GM12878 (cell line): ENCODE data around the gene FAM227A. TPM values are rescaled to one million over a fixed set of nuclear protein-coding genes. Genes with fewer than 3 reads are reported as not detected.
A peak's percentile ranks its signal among the peaks of the same experiment; 100 is the strongest.

ENCODE experiments used
- ATAC-seq: fragments of 200-7000 bp; cut with Tn5 transposase; 3 replicates; pipeline ENCODE4 v1.9.1; 2020; ENCODE audit warnings: mild to moderate bottlenecking, moderate library complexity
- BruUV-seq: library from RNA; stranded (reverse); fragments of 400-500 nt; replicated peaks from 2 replicates; lab custom pipeline; 2021; lab: Mats Ljungman, UMichigan
- CTCF ChIA-PET: fragments of 300-600 bp; sonication (Branson Sonifier 250); formaldehyde crosslinking; extraction: SDS; loops from one replicate; lab custom pipeline; 2021; ENCODE audit warnings: inconsistent platforms; lab: Yijun Ruan, JAX
- POLR2A ChIA-PET: fragments of 350-600 bp; formaldehyde crosslinking; extraction: SDS; loops from one replicate; lab custom pipeline; 2021; ENCODE audit warnings: inconsistent platforms; lab: Charles Lee
- RAD21 ChIA-PET: fragments of 300-600 bp; sonication (Branson Sonifier 250); formaldehyde crosslinking; loops from one replicate; lab custom pipeline; 2023; ENCODE audit warnings: antibody characterized with exemption; ENCODE audit not compliant: unreplicated experiment; lab: Charles Lee
- SMC1A ChIA-PET: fragments of 300-600 bp; sonication (Branson Sonifier 250); formaldehyde crosslinking; loops from one replicate; lab custom pipeline; 2023; ENCODE audit not compliant: unreplicated experiment, uncharacterized antibody; lab: Charles Lee
- DNase-seq: peaks from one replicate; pipeline ENCODE4 v3.0.0-alpha.2; 2011; ENCODE audit warnings: low read depth, low spot score
- FAIRE-seq: peaks from 3 replicates; lab custom pipeline; 2011; peaks lifted over from hg19 to GRCh38; lab: Jason Lieb, UNC
- H2AFZ ChIP-seq: 2 replicates; pipeline ENCODE4 v1.6.0; 2011; ENCODE audit warnings: low read depth, low read length, control low read depth; ENCODE audit not compliant: control insufficient read depth
- H3K27ac ChIP-seq: 2 replicates; pipeline ENCODE4 v1.5.1; 2011; ENCODE audit warnings: control low read depth; ENCODE audit not compliant: control insufficient read depth, insufficient read depth
- H3K27me3 ChIP-seq, 2 experiments: replicated peaks in 1 of 2; 2 replicates each; pipeline versions ENCODE4 v1.6.0 to v1.6.1; 2011; ENCODE audit warnings: low read length in 1 of 2; ENCODE audit not compliant: control insufficient read depth in 2 of 2, insufficient read depth in 2 of 2
- H3K36me3 ChIP-seq, 2 experiments: 2 replicates each; pipeline ENCODE4 v1.5.1; 2011; ENCODE audit warnings: low read length in 1 of 2; ENCODE audit not compliant: control insufficient read depth in 2 of 2, insufficient read depth in 2 of 2
- H3K4me1 ChIP-seq: 2 replicates; pipeline ENCODE4 v1.6.1; 2011; ENCODE audit warnings: mild to moderate bottlenecking, low read length, moderate library complexity, mixed read lengths; ENCODE audit not compliant: control insufficient read depth, insufficient read depth
- H3K4me2 ChIP-seq: 2 replicates; pipeline ENCODE4 v1.6.0; 2011; ENCODE audit warnings: control low read depth; ENCODE audit not compliant: control insufficient read depth, insufficient read depth
- H3K4me3 ChIP-seq: fragments of 200-600 bp; sonication (generic); 2 replicates; pipeline ENCODE4 v1.5.1; 2016
- H3K79me2 ChIP-seq: 2 replicates; pipeline ENCODE4 v1.6.0; 2011; ENCODE audit warnings: low read length; ENCODE audit not compliant: control insufficient read depth, insufficient read depth
- H3K9ac ChIP-seq: 2 replicates; pipeline ENCODE4 v1.8.0; 2011; ENCODE audit warnings: low read length, control low read depth, mixed read lengths; ENCODE audit not compliant: control insufficient read depth, insufficient read depth
- H3K9me3 ChIP-seq: replicated peaks from 3 replicates; pipeline ENCODE4 v1.5.1; 2011; ENCODE audit warnings: mild to moderate bottlenecking, low read length; ENCODE audit not compliant: control insufficient read depth, insufficient read depth
- H4K20me1 ChIP-seq: 2 replicates; pipeline ENCODE4 v1.6.0; 2011; ENCODE audit not compliant: control insufficient read depth, insufficient read depth
- DPF2 ChIP-seq: fragments of 450-650 bp; IDR thresholded peaks from 2 replicates; pipeline ENCODE4 v1.6.1; 2017; ENCODE audit warnings: mild to moderate bottlenecking
- EED ChIP-seq: sonication (generic); IDR thresholded peaks from 2 replicates; pipeline ENCODE4 v1.6.1; 2016; ENCODE audit warnings: antibody characterized with exemption, low read depth
- MLLT1 ChIP-seq: fragments of 450-650 bp; IDR thresholded peaks from 2 replicates; pipeline ENCODE4 v1.6.1; 2016; ENCODE audit warnings: mild to moderate bottlenecking
- NFYA ChIP-seq: IDR thresholded peaks from 2 replicates; pipeline ENCODE4 v1.6.1; 2011; ENCODE audit warnings: low read depth, mild to moderate bottlenecking, low read length, improper control_type of control experiment, borderline replicate concordance
- POLR2AphosphoS2 ChIP-seq: IDR thresholded peaks from 2 replicates; pipeline ENCODE4 v1.6.1; 2011; ENCODE audit warnings: low read depth, mild to moderate bottlenecking, low read length, improper control_type of control experiment, moderate library complexity
- SMARCA5 ChIP-seq: fragments of 450-650 bp; IDR thresholded peaks from 2 replicates; pipeline ENCODE4 v1.6.1; 2017; ENCODE audit warnings: mild to moderate bottlenecking
- SP1 ChIP-seq: IDR thresholded peaks from one replicate; pipeline ENCODE4 v1.6.1; 2011; ENCODE audit warnings: low read depth, low read length
- SREBF1 ChIP-seq: IDR thresholded peaks from 2 replicates; pipeline ENCODE4 v1.6.1; 2012; ENCODE audit warnings: mild to moderate bottlenecking, low read length
- ZBTB40 ChIP-seq: fragments of 450-650 bp; IDR thresholded peaks from 2 replicates; pipeline ENCODE4 v1.6.1; 2016; ENCODE audit warnings: mild to moderate bottlenecking, moderate library complexity, borderline replicate concordance
- WGBS: methylation state at CpG from one replicate; pipeline ENCODE4 v1.1.6; 2016; ENCODE audit warnings: low lambda C conversion rate; ENCODE audit not compliant: insufficient replicate concordance, insufficient coverage; ENCODE audit errors: missing lambda C conversion rate; 5-methylcytosine and 5-hydroxymethylcytosine counted together
- in situ Hi-C: fragments of 300-500 bp; cut with MboI; formaldehyde crosslinking; loops from 9 replicates; pipeline ENCODE4 v1.14.3; 2018; ENCODE audit warnings: mixed read lengths
- intact Hi-C: fragments of 100-400 bp; cut with micrococcal nuclease; formaldehyde crosslinking; loops from one replicate; pipeline ENCODE4 v1.14.2; 2022; ENCODE audit not compliant: unreplicated experiment
- polyA plus RNA-seq, 11 experiments: library from polyadenylated mRNA; depleted of rRNA in 4 of 11; unstranded in 6 of 11; stranded (reverse) in 5 of 11; fragments of >200 nt; fragmentation: Nextera tagmentation in 4 of 11; fragmentation: Illumina TruSeq in 1 of 11; extraction: Ambion mirVana in 4 of 11; extraction: Trizol in 1 of 11; gene quantifications; 1 replicate in 1 of 11; 2 replicates in 10 of 11; pipeline versions ENCODE4 v1.2.1 to v1.2.3, GENCODE V29; 2011 to 2016; ENCODE audit warnings: inconsistent platforms in 2 of 11, missing spikeins in 2 of 11, low read depth in 1 of 11
- total RNA-seq, 4 experiments: library from RNA; depleted of rRNA in 3 of 4; stranded (reverse); fragments of >200 nt in 3 of 4; fragmentation: Illumina TruSeq in 1 of 4; extraction: Trizol in 1 of 4; gene quantifications; 2 replicates each; pipeline versions ENCODE4 v1.2.1 to v1.2.3, GENCODE V29; 2013 to 2021

FAM227A gene
- total and polyA plus RNA-seq, 10 of the 15 experiments (the other 5 are each of a cell fraction or from before 2014, with no cell fraction given) = 0.02 to 0.59 (median 0.25) TPM

- H3K27ac ChIP-seq = no peak overlapping the region
- POLR2A ChIA-PET = interaction anchor here (0.9 kb wide), 1 partner anchor 10 kb away, joined by 3 read pairs; no protein-coding TSS in a partner anchor
- in situ Hi-C loops = no loop called here
- no peak overlapping the region for H3K4me3 ChIP-seq
- CTCF ChIA-PET = interaction anchor here (0.7 to 1.0 kb wide), 3 partner anchors 8 to 479 kb away, joined by 3 to 4 read pairs (median 3); no protein-coding TSS in a partner anchor
- SMC1A ChIA-PET = interaction anchor here (1.1 to 1.2 kb wide), 3 partner anchors 8 to 10 kb away, joined by 3 to 5 read pairs (median 4); no protein-coding TSS in a partner anchor
- H3K4me1 ChIP-seq = no peaks in the 10 kb centered on the region
- no peaks in the 10 kb centered on the region for H4K20me1 ChIP-seq
- no peaks in the 10 kb centered on the region for H3K9me3 ChIP-seq
- ATAC-seq = no peak
- no TSS peak for BruUV-seq
- no peak for TF ChIP-seq SP1
- no peak for TF ChIP-seq DPF2
- no peak for TF ChIP-seq NFYA
- no peak for TF ChIP-seq MLLT1
- TF ChIP-seq POLR2AphosphoS2 = no peak
- TF ChIP-seq SMARCA5 = no peak
- no peak for TF ChIP-seq SREBF1
- TF ChIP-seq EED = no peak
- TF ChIP-seq ZBTB40 = no peak
- WGBS = 97% methylated on average over 4 of the region's 4 CpGs
- H3K27me3 ChIP-seq = no peaks in the 10 kb centered on the region
- intact Hi-C loops = no loop called here
- RAD21 ChIA-PET = interaction anchor here (1.3 kb wide), 1 partner anchor 34 kb away, joined by 3 read pairs; no protein-coding TSS in a partner anchor
- no peak overlapping the region for H3K9ac ChIP-seq
- DNase-seq = no peak
- H3K4me2 ChIP-seq = no peak overlapping the region
- no peaks in the 10 kb centered on the region for H3K79me2 ChIP-seq
- peak overlapping the region; percentile 60; the same call in 1 of the 2 replicates for H2AFZ ChIP-seq
- H3K36me3 ChIP-seq = no peaks in the 10 kb centered on the region
- no peak for FAIRE-seq
Measured at GRCh38 chr22:38531251-38531938, 124.8 kb downstream of the FAM227A start.

Other genes starting within 250 kb of the FAM227A start
Only the 7 nearest of the 12 such genes appear.
- 1.0 and 10.8 TPM in 2 replicates for gene DMC1, start 86.2 kb downstream of the FAM227A start, total RNA-seq (2014; rRNA removed)
- 6.0 and 6.7 TPM in 2 replicates for gene DMC1, start 86.2 kb downstream of the FAM227A start, total RNA-seq (2014; rRNA removed; fragmentation: Illumina TruSeq; extraction: Trizol)
- gene DMC1, start 86.2 kb downstream of the FAM227A start, total RNA-seq (2021) = 2.2 and 2.7 TPM in 2 replicates
- 5.9 and 10.5 TPM in 2 replicates for gene DMC1, start 86.2 kb downstream of the FAM227A start, polyA plus RNA-seq (2011; rRNA removed)
- 2.4 and 5.5 TPM in 2 replicates for gene DMC1, start 86.2 kb downstream of the FAM227A start, polyA plus RNA-seq (2014; fragmentation: Illumina TruSeq; extraction: Trizol)
- gene DMC1, start 86.2 kb downstream of the FAM227A start, polyA plus RNA-seq (2014; fragmentation: Nextera tagmentation; extraction: Ambion mirVana) = 1 to 10 TPM; 1.5 to 3.5 TPM
- gene DMC1, start 86.2 kb downstream of the FAM227A start, polyA plus RNA-seq (2014; rRNA removed) = 19.0 and 21.0 TPM in 2 replicates
- 1 to 10 TPM; 3.8 to 5.3 TPM for gene DMC1, start 86.2 kb downstream of the FAM227A start, polyA plus RNA-seq (2016; fragmentation: Nextera tagmentation; extraction: Ambion mirVana)
- gene CBY1, start 246 bp upstream of the FAM227A start, total RNA-seq (2014; rRNA removed) = 7.0 and 7.3 TPM in 2 replicates
- 7.0 and 7.4 TPM in 2 replicates for gene CBY1, start 246 bp upstream of the FAM227A start, total RNA-seq (2014; rRNA removed; fragmentation: Illumina TruSeq; extraction: Trizol)
- 7.7 and 8.9 TPM in 2 replicates for gene CBY1, start 246 bp upstream of the FAM227A start, total RNA-seq (2021)
- gene CBY1, start 246 bp upstream of the FAM227A start, polyA plus RNA-seq (2011; rRNA removed) = 10.5 and 12.7 TPM in 2 replicates
- gene CBY1, start 246 bp upstream of the FAM227A start, polyA plus RNA-seq (2014; fragmentation: Illumina TruSeq; extraction: Trizol) = 13.0 TPM in 2 replicates
- gene CBY1, start 246 bp upstream of the FAM227A start, polyA plus RNA-seq (2014; fragmentation: Nextera tagmentation; extraction: Ambion mirVana) = 10 to 100 TPM; 12.4 to 14.5 TPM
- 9.5 and 11.4 TPM in 2 replicates for gene CBY1, start 246 bp upstream of the FAM227A start, polyA plus RNA-seq (2014; rRNA removed)
- 10 to 100 TPM; 16.8 to 18.6 TPM for gene CBY1, start 246 bp upstream of the FAM227A start, polyA plus RNA-seq (2016; fragmentation: Nextera tagmentation; extraction: Ambion mirVana)
- 97.3 and 107 TPM in 2 replicates for gene TOMM22, start 25.6 kb upstream of the FAM227A start, total RNA-seq (2014; rRNA removed)
- gene TOMM22, start 25.6 kb upstream of the FAM227A start, total RNA-seq (2014; rRNA removed; fragmentation: Illumina TruSeq; extraction: Trizol) = 87.8 and 92.6 TPM in 2 replicates
- 133 and 134 TPM in 2 replicates for gene TOMM22, start 25.6 kb upstream of the FAM227A start, total RNA-seq (2021)
- gene TOMM22, start 25.6 kb upstream of the FAM227A start, polyA plus RNA-seq (2011; rRNA removed) = 71.8 and 89.6 TPM in 2 replicates
- gene TOMM22, start 25.6 kb upstream of the FAM227A start, polyA plus RNA-seq (2014; fragmentation: Illumina TruSeq; extraction: Trizol) = 116 and 131 TPM in 2 replicates
- gene TOMM22, start 25.6 kb upstream of the FAM227A start, polyA plus RNA-seq (2014; fragmentation: Nextera tagmentation; extraction: Ambion mirVana) = 10 to 100 TPM; 37.6 to 62.2 TPM
- gene TOMM22, start 25.6 kb upstream of the FAM227A start, polyA plus RNA-seq (2014; rRNA removed) = 69.9 and 70.8 TPM in 2 replicates
- 100 to 1,000 TPM; 194 to 197 TPM for gene TOMM22, start 25.6 kb upstream of the FAM227A start, polyA plus RNA-seq (2016; fragmentation: Nextera tagmentation; extraction: Ambion mirVana)
- gene JOSD1, start 44.6 kb upstream of the FAM227A start, total RNA-seq (2014; rRNA removed) = 50.4 and 65.1 TPM in 2 replicates
- gene JOSD1, start 44.6 kb upstream of the FAM227A start, total RNA-seq (2014; rRNA removed; fragmentation: Illumina TruSeq; extraction: Trizol) = 37.1 and 37.9 TPM in 2 replicates
- gene JOSD1, start 44.6 kb upstream of the FAM227A start, total RNA-seq (2021) = 48.1 and 53.4 TPM in 2 replicates
- gene JOSD1, start 44.6 kb upstream of the FAM227A start, polyA plus RNA-seq (2011; rRNA removed) = 47.4 and 54.6 TPM in 2 replicates
- 43.9 and 48.6 TPM in 2 replicates for gene JOSD1, start 44.6 kb upstream of the FAM227A start, polyA plus RNA-seq (2014; fragmentation: Illumina TruSeq; extraction: Trizol)
- 10 to 100 TPM; 11.9 to 15.9 TPM for gene JOSD1, start 44.6 kb upstream of the FAM227A start, polyA plus RNA-seq (2014; fragmentation: Nextera tagmentation; extraction: Ambion mirVana)
- gene JOSD1, start 44.6 kb upstream of the FAM227A start, polyA plus RNA-seq (2014; rRNA removed) = 50.0 and 50.8 TPM in 2 replicates
- 1 to 10 TPM; 6.2 to 7.8 TPM for gene JOSD1, start 44.6 kb upstream of the FAM227A start, polyA plus RNA-seq (2016; fragmentation: Nextera tagmentation; extraction: Ambion mirVana)
- gene GTPBP1, start 49.6 kb upstream of the FAM227A start, total RNA-seq (2014; rRNA removed) = 33.8 and 39.1 TPM in 2 replicates
- 20.6 and 20.8 TPM in 2 replicates for gene GTPBP1, start 49.6 kb upstream of the FAM227A start, total RNA-seq (2014; rRNA removed; fragmentation: Illumina TruSeq; extraction: Trizol)
- gene GTPBP1, start 49.6 kb upstream of the FAM227A start, total RNA-seq (2021) = 55.7 and 63.1 TPM in 2 replicates
- 28.0 and 47.0 TPM in 2 replicates for gene GTPBP1, start 49.6 kb upstream of the FAM227A start, polyA plus RNA-seq (2011; rRNA removed)
- 16.6 and 39.2 TPM in 2 replicates for gene GTPBP1, start 49.6 kb upstream of the FAM227A start, polyA plus RNA-seq (2014; fragmentation: Illumina TruSeq; extraction: Trizol)
- gene GTPBP1, start 49.6 kb upstream of the FAM227A start, polyA plus RNA-seq (2014; fragmentation: Nextera tagmentation; extraction: Ambion mirVana) = 1 to 10 TPM in 1 of 2 experiments, under 1 TPM in 1; 0.89 to 1.9 TPM
- gene GTPBP1, start 49.6 kb upstream of the FAM227A start, polyA plus RNA-seq (2014; rRNA removed) = 46.2 and 57.3 TPM in 2 replicates
- gene GTPBP1, start 49.6 kb upstream of the FAM227A start, polyA plus RNA-seq (2016; fragmentation: Nextera tagmentation; extraction: Ambion mirVana) = 10 to 100 TPM; 25.7 to 29.3 TPM
- gene SUN2, start 99.6 kb upstream of the FAM227A start, total RNA-seq (2014; rRNA removed) = 69.8 and 87.5 TPM in 2 replicates
- gene SUN2, start 99.6 kb upstream of the FAM227A start, total RNA-seq (2014; rRNA removed; fragmentation: Illumina TruSeq; extraction: Trizol) = 30.6 and 33.1 TPM in 2 replicates
- 93.4 and 107 TPM in 2 replicates for gene SUN2, start 99.6 kb upstream of the FAM227A start, total RNA-seq (2021)
- 18.6 and 38.7 TPM in 2 replicates for gene SUN2, start 99.6 kb upstream of the FAM227A start, polyA plus RNA-seq (2011; rRNA removed)
- 8.7 and 26.2 TPM in 2 replicates for gene SUN2, start 99.6 kb upstream of the FAM227A start, polyA plus RNA-seq (2014; fragmentation: Illumina TruSeq; extraction: Trizol)
- gene SUN2, start 99.6 kb upstream of the FAM227A start, polyA plus RNA-seq (2014; fragmentation: Nextera tagmentation; extraction: Ambion mirVana) = under 1 TPM; 0.18 to 0.95 TPM
- gene SUN2, start 99.6 kb upstream of the FAM227A start, polyA plus RNA-seq (2014; rRNA removed) = 78.0 and 103 TPM in 2 replicates
- gene SUN2, start 99.6 kb upstream of the FAM227A start, polyA plus RNA-seq (2016; fragmentation: Nextera tagmentation; extraction: Ambion mirVana) = 10 to 100 TPM; 10.4 to 40.8 TPM
- gene DNAL4, start 137.8 kb upstream of the FAM227A start, total RNA-seq (2014; rRNA removed) = 6.6 and 7.0 TPM in 2 replicates
- 4.7 and 5.3 TPM in 2 replicates for gene DNAL4, start 137.8 kb upstream of the FAM227A start, total RNA-seq (2014; rRNA removed; fragmentation: Illumina TruSeq; extraction: Trizol)
- 5.1 and 6.3 TPM in 2 replicates for gene DNAL4, start 137.8 kb upstream of the FAM227A start, total RNA-seq (2021)
- 3.9 and 4.5 TPM in 2 replicates for gene DNAL4, start 137.8 kb upstream of the FAM227A start, polyA plus RNA-seq (2011; rRNA removed)
- 3.5 and 8.0 TPM in 2 replicates for gene DNAL4, start 137.8 kb upstream of the FAM227A start, polyA plus RNA-seq (2014; fragmentation: Illumina TruSeq; extraction: Trizol)
- gene DNAL4, start 137.8 kb upstream of the FAM227A start, polyA plus RNA-seq (2014; fragmentation: Nextera tagmentation; extraction: Ambion mirVana) = under 1 TPM in 1 of 2 experiments, not detected in 1; 0.35 TPM
- gene DNAL4, start 137.8 kb upstream of the FAM227A start, polyA plus RNA-seq (2014; rRNA removed) = 8.5 and 8.9 TPM in 2 replicates
- 1 to 10 TPM; 6.3 to 7.8 TPM for gene DNAL4, start 137.8 kb upstream of the FAM227A start, polyA plus RNA-seq (2016; fragmentation: Nextera tagmentation; extraction: Ambion mirVana)